Body of pancreas (tissue), 4 donors: Measurements from ENCODE around the gene TRIM73. TPM values are rescaled to one million over a fixed set of nuclear protein-coding genes. Genes with fewer than 3 reads are reported as not detected.
"Not testable (repeated sequence)": the region's sequence is repeated elsewhere in the genome, so short reads cannot be mapped to it uniquely, and the experiment has no call there.

ENCODE experiments used
- ATAC-seq: fragments of 150-250 bp; one replicate; pipeline ENCODE4 v1.9.1; 2016
- DNase-seq, 4 donors: peaks; one replicate each; pipeline ENCODE4 v3.0.0-alpha.2; 2019
- H3K27ac ChIP-seq, 4 donors: fragments of 200-600 bp; sonication (generic); 1 replicate in 3 of 4; 2 replicates in 1 of 4; pipeline versions ENCODE4 v1.5.1 to v1.6.1; 2016 to 2019; ENCODE audit warnings: mild to moderate bottlenecking in 1 of 4, mixed read lengths in 1 of 4, moderate library complexity in 1 of 4
- H3K27me3 ChIP-seq, 2 donors: fragments of 200-600 bp; sonication (generic); one replicate each; pipeline ENCODE4 v1.6.0; 2016; ENCODE audit warnings: mild to moderate bottlenecking in 1 of 2
- H3K36me3 ChIP-seq, 2 donors: fragments of 200-600 bp; sonication (generic); replicated peaks in 1 of 2; 2 replicates each; pipeline ENCODE4 v1.5.1; 2016; ENCODE audit warnings: low read depth in 2 of 2; ENCODE audit not compliant: insufficient read depth in 1 of 2
- H3K4me1 ChIP-seq: fragments of 200-600 bp; sonication (generic); one replicate; pipeline ENCODE4 v1.6.0; 2016
- H3K4me3 ChIP-seq, 2 donors: fragments of 200-600 bp; sonication (generic); 1 replicate in 1 of 2; 2 replicates in 1 of 2; pipeline ENCODE4 v1.5.1; 2016 to 2019
- H3K9me3 ChIP-seq, 3 donors: fragments of 200-600 bp; sonication (generic); 1 replicate in 2 of 3; 2 replicates in 1 of 3; pipeline ENCODE4 v1.5.1; 2016
- POLR2A ChIP-seq, 3 donors: fragments of 450-650 bp; IDR thresholded peaks; one replicate each; pipeline ENCODE4 v1.6.1; 2016; ENCODE audit warnings: antibody characterized with exemption in 3 of 3, mild to moderate bottlenecking in 2 of 3
- WGBS, 2 donors: methylation state at CpG; one replicate each; pipeline ENCODE4 v1.1.5; 2017; 5-methylcytosine and 5-hydroxymethylcytosine counted together
- intact Hi-C: fragments of 100-400 bp; cut with DNase I; formaldehyde crosslinking; loops from one replicate; pipeline ENCODE4 v1.15.1; 2023
- total RNA-seq, 2 donors: library from RNA; depleted of rRNA; stranded (reverse); fragments of >200 nt; gene quantifications; one replicate each; pipeline ENCODE4 v1.1.0, GENCODE V29; 2016

Gene TRIM73
- 10 to 100 TPM in 1 of 2 donors, 1 to 10 TPM in 1; 1.8 to 13.2 TPM for total RNA-seq

DNA sequence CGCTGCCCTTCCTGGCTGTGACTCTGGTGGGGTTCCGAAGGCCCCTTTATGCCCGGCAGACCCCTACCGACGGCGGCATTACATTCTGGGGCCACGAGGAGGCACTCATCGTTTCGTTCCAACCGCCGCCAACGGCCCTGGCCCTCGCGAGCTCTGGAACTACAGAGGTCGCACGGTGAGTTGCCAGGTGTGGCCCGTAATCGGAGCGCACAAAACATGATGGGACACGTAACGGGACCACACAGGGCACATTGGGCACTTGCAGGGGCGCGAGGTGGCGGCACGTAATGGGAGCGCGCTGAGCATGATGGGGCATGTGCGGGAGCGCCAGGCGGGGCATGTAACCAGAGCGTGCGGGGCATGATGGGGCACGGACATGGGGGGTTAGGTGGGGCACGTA is at the start of gene TRIM73:
Gene TRIM73 (plus strand): TSS at position 301 of the 400 bp plus-strand sequence. CDS start 3,305 bp downstream, outside the sequence.
- ATAC-seq, H3K4me3 ChIP-seq, H3K27ac ChIP-seq, H3K27me3 ChIP-seq, H3K36me3 ChIP-seq, DNase-seq, intact Hi-C loops, H3K9me3 ChIP-seq, H3K4me1 ChIP-seq: not testable (repeated sequence)
- WGBS, 2 donors, result 38% methylated on average over 13 of the region's 34 CpGs; no CpG with 5 or more reads in 1 of the 2 donors

GRCh38 chr7:75358671-75359541 is 36.5 kb upstream of the TRIM73 start:
- intact Hi-C loops, H3K9me3 ChIP-seq, H3K27me3 ChIP-seq, H3K36me3 ChIP-seq, H3K4me1 ChIP-seq, H3K4me3 ChIP-seq: not testable (repeated sequence)
- DNase-seq (peak in 3 of 4 donors; percentile 1 to 16 (median 9)), ATAC-seq (peak; percentile 86)
- no CpG with 5 or more reads among the region's 70 CpGs for WGBS, 2 donors
- peak overlapping the region in 2 of 4 donors; percentile 59 to 72 for H3K27ac ChIP-seq
- peak in 1 of 3 donors; percentile 37 for TF ChIP-seq POLR2A (IDR thresholded peaks at IDR 0.05)

- intact Hi-C loops, H3K36me3 ChIP-seq, H3K9me3 ChIP-seq, H3K4me1 ChIP-seq, H3K27me3 ChIP-seq, H3K4me3 ChIP-seq: not testable (repeated sequence)
- peak overlapping the region in 2 of 4 donors; percentile 59 to 72 for H3K27ac ChIP-seq
- peak; percentile 79 for ATAC-seq
- peak in 2 of 4 donors; percentile 1 to 9 for DNase-seq
- WGBS, 2 donors, result no CpG with 5 or more reads among the region's 29 CpGs
Measured at GRCh38 chr7:75359542-75359848, 35.9 kb upstream of the TRIM73 start.

DNA sequence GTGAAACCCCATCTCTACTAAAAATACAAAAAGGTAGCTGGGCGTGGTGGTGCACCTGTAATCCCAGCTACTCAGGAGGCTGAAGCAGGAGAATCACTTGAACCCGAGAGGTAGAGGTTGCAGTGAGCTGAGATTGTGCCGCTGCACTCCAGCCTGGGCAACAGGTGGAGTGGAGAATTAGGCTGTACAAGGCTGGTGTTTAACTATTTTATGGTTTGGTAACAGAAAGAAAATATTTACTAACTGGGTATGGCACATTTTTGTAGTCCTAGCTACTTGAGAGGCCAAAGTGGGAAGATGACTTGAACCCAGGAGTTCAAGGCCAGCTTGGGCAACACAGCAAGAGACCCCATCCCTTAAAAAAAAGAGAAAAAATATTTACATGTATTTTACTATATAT is 31.4 kb upstream of the TRIM73 start:
- H3K36me3 ChIP-seq, H3K27ac ChIP-seq, DNase-seq, H3K4me1 ChIP-seq, intact Hi-C loops, H3K27me3 ChIP-seq, H3K9me3 ChIP-seq, H3K4me3 ChIP-seq, ATAC-seq: not testable (repeated sequence)
- no CpG with 5 or more reads among the region's 3 CpGs for WGBS, 2 donors

DNA sequence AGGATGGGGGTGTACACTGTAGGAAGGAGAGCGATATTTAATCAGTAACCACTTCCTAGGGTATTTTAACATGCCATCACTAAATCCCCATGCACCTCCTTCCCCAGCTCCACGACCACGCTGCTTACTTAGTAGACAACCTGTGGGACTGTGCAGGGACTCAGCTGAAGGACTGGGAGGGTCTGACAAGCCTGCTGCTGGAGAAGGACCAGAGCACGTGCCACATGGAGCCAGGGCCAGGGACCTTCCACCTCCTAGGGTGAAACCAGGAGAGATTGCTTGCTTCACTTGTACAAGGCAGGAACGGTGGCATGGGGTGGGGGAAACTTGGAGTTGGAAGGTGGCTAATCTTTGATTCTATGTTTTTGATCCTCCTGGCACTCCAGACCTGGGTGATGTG is 28.8 kb upstream of the TRIM73 start:
- H3K27me3 ChIP-seq, DNase-seq, H3K4me3 ChIP-seq, H3K27ac ChIP-seq, intact Hi-C loops, ATAC-seq, H3K9me3 ChIP-seq, H3K4me1 ChIP-seq, H3K36me3 ChIP-seq: not testable (repeated sequence)
- WGBS, 2 donors, result no CpG with 5 or more reads among the region's 5 CpGs

DNA sequence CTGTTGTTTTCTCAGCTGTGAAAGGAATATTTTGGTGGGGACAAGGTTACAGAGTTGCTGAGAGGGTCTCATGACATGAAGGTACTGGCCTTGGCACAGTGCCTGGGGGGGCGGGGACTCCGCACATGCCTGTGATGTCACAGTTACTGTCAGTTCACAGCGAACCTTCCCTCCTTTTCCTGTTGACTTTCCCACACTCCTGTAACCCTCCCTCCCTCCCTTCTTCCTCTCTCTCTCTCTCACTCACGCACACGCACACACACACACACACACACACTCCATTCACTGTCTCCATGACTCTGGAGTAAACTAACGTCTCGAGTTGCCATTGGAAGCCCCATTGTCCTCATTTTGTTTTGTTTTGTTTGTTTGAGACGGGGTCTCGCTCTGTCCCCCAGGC is 28.1 kb upstream of the TRIM73 start:
- H3K27ac ChIP-seq, ATAC-seq, H3K9me3 ChIP-seq, H3K36me3 ChIP-seq, H3K4me1 ChIP-seq, DNase-seq, H3K27me3 ChIP-seq, H3K4me3 ChIP-seq, intact Hi-C loops: not testable (repeated sequence)
- WGBS, 2 donors, result no CpG with 5 or more reads among the region's 9 CpGs

GRCh38 chr7:75374144-75374518 is 21.3 kb upstream of the TRIM73 start:
- WGBS, 2 donors, result no CpG with 5 or more reads among the region's 4 CpGs
- H3K27me3 ChIP-seq, H3K9me3 ChIP-seq, DNase-seq, H3K4me1 ChIP-seq, H3K36me3 ChIP-seq, H3K27ac ChIP-seq, intact Hi-C loops, H3K4me3 ChIP-seq: not testable (repeated sequence)
- peak; percentile 27 for ATAC-seq

DNA sequence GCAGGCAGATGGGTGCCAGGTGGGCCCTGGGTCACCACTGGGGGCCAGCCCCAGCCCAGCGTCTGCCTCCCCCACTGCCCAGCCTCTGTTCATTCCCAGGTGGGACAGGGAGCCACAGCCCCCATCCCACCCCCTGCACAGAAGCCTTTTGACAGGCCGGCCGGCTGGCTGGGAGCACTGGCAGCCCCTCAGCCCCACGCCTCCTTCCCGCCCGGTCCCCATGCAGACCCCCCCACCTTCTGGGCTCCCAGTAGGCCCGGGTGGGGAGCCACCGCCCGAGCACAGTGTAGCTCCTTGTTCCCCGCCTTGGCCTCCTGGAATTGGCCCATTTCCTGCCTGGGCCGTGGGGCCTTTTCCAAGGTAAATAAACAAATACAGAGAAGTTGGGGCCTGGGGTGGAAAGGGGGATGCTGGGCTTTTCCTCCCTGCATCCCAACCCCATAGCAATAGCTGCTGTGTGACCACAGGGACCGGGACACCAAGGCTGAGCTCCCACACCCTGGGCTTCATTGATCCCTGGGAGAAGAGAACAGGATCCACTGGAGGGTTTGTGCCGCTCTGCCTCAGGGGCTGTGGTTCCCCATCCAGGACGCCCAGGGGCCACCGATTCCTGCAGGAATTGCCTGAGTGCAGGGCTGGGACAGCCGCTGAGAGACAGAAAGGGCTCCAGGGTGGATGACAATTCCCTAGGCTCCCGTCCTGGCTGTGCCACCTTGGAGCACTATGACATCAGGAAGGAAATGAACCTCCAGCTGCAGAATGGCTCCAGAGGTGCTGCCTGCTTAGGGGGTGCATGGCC is 20.7 kb upstream of the TRIM73 start:
- H3K4me3 ChIP-seq, intact Hi-C loops, H3K27me3 ChIP-seq, H3K9me3 ChIP-seq, DNase-seq, H3K36me3 ChIP-seq, H3K27ac ChIP-seq, H3K4me1 ChIP-seq: not testable (repeated sequence)
- no CpG with 5 or more reads among the region's 17 CpGs for WGBS, 2 donors
- ATAC-seq, result peak; percentile 69

DNA sequence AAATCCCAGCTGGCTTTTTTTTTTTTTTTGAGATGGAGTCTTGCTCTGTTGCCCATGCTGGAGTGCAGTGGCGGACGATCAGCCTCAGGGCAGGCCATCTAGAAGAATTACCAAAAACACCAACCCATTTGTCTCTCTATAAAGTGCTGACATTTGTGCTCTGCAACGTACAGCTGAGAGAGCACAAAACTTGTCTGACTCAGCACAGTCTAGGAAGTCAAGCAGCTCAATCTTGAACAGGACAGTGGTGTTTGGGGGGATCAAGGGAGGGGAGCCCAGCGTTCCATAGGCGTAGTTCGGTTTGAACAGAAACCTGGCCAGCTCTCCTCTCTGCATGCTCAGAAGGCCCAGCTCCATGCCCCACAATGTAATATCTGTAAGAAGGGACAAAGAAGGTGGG is 2.2 kb upstream of the TRIM73 start:
- WGBS, 2 donors, result no CpG with 5 or more reads among the region's 6 CpGs
- H3K4me1 ChIP-seq, DNase-seq, H3K9me3 ChIP-seq, intact Hi-C loops, H3K4me3 ChIP-seq, H3K36me3 ChIP-seq, H3K27ac ChIP-seq, H3K27me3 ChIP-seq, ATAC-seq: not testable (repeated sequence)

GRCh38 chr7:75397865-75398264 is 2.4 kb downstream of the TRIM73 start:
- H3K4me1 ChIP-seq, H3K36me3 ChIP-seq, intact Hi-C loops, H3K9me3 ChIP-seq, DNase-seq, H3K4me3 ChIP-seq, H3K27me3 ChIP-seq, H3K27ac ChIP-seq: not testable (repeated sequence)
- WGBS, 2 donors, result no CpG with 5 or more reads among the region's 2 CpGs
- peak; percentile 89 for ATAC-seq

GRCh38 chr7:75398771-75399700 is 3.6 kb downstream of the TRIM73 start:
- H3K27ac ChIP-seq, H3K36me3 ChIP-seq, H3K4me3 ChIP-seq, H3K27me3 ChIP-seq, intact Hi-C loops, H3K4me1 ChIP-seq, DNase-seq, H3K9me3 ChIP-seq: not testable (repeated sequence)
- ATAC-seq, result peak; percentile 4
- 83% methylated on average over 2 of the region's 34 CpGs; no CpG with 5 or more reads in 1 of the 2 donors for WGBS, 2 donors
